GM19324 (cell line): ENCODE measurements around the gene BIN1.

Experiments
- ATAC-seq: cut with Tn5 transposase; IDR thresholded peaks from one replicate; pipeline ENCODE4 v1.9.1; 2021; ENCODE audit warnings: mild to moderate bottlenecking, moderate library complexity; ENCODE audit not compliant: unreplicated experiment, low FRiP score

The BIN1 gene

DNA sequence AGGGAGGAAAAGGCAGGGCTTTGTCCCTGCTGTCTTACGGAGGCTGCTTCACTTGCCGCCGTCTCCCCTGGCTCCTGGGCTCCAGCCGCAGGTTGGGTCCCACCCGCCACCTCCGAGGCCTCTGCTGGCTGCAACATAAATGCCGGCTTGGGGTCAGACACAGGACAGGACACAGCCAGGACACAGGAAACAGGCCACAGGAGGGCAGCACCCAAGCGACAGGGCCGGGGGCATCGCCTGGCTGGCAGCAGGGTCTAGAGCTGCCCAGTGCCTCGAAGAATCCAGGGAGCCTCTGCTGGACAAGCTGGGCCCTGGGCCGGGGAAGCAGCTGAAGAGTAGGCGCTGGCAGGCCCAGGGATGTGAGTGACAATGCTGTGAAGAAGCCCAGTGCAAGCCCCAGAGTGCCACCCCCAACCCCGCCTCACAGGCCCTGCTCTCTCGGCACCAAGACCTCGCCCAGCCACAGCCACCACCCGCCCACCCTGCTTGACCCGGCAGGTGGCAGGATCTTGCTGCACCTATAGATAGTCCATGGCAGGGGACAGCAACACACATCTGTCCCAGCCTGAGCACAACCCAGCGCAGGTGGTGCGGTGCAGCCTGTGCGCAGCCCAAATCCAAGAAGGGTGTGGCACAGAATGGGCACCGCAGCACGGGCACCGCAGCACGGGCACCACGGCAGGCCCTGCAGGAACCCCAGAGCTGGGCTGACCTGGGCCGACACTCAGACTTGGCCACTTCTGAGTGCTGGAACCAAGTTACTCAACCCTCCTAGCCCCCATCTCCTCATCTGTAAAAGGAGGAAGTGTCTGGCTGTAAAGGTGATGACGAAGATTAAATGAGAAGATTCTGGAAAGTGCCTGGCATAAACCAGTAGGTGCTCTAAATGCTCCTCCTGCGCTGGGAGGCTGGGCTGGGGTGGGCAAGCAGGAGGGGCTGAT, 55.6 kb downstream of the BIN1 start:
- ATAC-seq = no peak

DNA sequence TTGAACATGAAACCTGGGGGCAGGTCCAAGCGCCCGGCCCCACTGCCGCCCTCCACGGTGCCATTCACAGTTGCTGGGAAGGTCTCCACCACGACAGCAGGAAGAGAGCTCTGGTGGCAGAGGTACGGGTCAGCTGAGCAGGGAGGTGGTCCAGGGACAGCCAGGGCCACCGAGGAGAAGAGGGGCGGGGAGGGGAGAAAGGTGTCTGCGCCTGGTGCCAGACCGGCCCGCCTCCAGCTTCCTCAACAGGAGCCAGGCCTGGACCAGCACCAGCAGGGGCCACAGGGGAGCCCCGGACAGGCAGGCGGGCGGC, 56.2 kb downstream of the BIN1 start:
- no peak for ATAC-seq

DNA sequence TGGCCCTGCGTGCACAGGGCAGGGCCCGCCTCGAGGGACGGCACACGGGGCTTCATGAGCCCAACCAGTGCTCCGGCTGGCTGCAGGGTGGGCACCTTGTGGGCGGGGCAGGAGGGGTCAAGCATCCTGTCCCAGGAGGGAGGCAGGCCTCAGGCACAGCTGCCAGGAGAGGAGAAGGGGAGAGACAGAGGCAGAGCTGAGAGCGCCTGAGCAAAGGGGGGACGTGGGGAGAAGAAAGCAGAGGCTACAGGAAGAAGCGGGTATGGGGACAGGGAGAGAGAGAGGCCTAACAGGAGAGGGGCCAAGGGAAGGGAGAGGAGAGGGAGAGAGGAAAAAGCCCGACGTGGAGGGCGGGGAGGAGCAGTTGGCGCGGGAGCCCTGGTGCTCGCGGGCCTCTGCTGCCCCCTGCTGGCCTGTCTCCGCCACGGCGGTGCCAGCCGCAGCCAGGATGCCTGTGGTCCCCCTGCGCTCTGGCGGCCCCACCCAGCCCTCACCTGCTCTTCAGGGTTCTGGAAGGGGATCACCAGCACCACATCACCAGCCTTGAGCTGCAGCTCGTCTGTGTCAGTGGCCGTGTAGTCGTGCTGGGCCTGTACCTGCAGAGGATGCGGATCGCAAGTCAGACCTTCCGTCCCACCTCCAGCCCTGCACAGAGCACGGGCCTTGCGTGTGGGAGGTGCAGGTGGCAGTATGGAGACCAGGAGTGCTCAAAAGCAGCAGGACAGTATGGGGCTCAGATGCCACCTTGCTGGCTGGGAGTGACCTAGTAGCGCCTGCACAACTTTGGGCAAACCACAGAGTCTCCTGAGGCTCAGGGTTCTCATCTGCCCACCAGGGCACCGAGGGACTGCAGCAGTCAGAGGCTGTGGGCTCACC, 56.8 kb downstream of the BIN1 start:
- ATAC-seq = no peak

DNA sequence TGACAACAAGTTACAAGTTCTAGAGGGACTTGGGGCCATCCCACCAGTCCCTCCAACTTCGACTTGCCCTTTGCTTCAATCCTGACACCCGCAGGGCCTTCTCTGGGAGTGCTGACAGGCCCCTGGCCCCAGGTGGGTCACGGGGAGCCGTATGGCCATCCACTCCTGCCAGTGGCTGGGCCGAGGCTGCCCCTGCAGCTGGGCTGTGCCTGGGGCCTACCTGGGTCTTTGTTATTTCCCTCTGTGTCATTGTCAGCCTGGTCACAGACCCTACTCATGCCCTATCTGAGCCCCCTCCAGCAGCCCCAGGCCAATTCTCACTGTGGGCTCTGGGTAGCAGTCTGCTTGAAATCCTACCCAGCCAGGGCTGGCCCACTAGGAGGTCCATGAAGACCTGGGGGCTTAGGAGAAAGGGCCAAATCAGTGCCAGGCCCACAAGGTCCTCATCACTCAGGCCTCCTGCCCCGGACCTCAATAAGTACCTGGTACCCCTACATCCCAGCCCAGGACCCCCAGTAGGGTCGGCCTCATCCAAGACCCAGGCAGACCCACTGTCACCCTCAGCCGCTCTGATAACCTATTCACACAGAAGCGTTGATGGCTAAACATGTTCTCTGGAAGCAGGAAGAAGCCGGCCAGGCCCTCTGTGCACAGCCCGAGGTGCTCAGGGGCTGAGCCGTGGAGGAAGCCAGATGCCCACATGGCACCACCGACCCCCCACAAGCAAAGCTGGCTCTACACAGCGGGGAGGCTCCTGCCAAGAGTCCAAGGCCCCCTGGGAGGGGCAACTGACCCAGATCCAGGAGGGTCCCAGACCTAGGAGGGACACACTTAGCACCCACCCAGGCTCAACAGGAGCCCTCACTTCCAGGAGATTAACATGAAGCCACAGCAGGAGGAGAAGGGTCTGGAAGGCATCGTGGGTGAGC, 57.7 kb downstream of the BIN1 start:
- no peak for ATAC-seq

DNA sequence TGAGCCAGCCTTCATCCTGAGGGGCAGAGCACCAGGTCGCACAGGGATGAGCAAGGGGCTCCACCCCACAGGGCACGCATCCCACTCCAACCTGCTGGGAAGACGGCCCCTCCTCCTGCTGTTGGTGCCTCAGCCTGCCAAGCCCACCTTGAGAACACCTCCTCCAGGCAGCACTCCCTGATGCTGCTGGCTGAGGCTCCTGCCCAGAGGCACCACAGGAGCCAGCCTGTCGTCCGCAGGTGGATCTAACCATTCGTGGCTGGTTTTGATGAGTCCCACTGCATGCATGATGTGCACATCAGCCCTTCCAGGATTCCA, 58.4 kb downstream of the BIN1 start:
- ATAC-seq = no peak

DNA sequence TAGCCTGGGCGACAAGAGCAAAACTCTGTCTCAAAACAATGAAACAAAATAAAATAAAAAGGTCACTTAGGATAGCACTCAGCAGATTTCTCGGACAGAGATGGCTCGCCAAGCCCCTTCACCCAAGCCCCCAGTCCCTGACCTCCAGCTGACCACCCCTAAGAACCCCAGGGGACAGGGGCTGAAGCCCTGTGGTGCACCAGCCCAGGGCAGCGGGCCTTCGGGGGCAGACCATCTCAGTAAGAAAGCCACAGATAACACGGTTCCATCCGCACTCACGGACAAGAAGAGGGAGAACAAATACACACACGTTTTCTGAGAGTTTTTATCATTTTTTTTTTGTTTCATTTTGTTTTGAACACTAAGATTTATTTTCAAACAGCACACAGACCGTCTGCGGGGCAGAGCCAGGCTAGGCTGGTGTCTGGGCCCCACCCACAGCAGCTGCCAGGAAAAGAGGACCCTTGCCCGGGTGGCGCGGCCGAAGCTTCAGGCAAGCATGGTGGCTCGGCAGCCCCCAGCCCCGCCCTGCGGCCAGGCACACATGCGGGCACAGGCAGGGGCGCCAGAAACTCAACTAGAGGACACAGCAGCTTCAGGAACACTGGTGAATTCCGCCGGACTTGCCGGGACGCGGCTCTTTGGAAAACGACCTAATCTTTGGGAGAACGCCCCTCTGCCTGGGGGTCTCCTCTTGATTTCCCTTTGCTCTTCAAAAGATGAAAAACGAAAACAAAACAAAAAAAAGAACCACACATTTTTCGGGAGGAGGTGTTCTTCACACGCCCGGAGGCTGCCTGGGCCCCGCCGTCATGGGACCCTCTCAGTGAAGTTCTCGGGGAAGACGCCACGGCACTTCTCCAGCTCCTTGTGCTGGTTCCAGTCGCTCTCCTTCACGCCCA, 59.0 kb downstream of the BIN1 start:
- ATAC-seq = no peak

DNA sequence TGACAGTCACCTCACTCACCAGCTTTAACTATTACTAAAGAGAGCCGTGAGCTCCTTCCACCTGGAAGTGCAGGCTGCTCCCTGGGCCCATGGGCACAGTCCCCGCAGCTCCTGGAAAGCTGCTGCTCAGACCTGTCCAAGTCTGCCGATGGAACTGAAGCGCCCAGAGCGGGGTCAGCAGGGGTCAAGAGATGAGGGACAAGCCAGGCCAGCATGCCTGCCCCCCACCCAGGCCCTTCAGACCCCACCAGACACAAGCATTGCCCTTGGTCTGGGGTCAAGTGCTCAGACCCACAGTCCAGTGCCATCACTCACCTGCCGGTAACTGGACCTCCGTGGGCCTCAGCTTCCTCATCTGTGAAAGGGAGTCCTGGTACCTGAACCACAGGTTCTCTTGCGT, 59.9 kb downstream of the BIN1 start:
- no peak for ATAC-seq

DNA sequence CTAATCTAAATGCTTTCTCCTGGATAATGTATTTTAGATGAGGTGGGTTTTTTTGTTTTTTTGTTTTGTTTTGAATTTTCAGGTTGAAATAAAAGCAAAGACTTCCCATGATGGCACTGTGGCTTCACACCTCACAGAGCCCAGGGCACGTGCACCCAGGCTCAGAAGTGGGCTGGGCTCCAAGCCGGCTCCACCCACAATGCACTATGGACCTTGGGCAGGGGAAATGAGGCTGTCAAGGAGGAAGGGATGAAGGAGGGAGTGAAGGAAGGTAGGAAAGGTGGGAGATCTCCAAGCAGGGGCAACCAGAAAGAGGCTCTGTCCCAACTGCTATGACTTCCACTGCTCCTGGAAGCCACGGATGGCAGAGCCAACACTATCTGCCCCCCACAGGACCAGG, 60.4 kb downstream of the BIN1 start:
- ATAC-seq = no peak

DNA sequence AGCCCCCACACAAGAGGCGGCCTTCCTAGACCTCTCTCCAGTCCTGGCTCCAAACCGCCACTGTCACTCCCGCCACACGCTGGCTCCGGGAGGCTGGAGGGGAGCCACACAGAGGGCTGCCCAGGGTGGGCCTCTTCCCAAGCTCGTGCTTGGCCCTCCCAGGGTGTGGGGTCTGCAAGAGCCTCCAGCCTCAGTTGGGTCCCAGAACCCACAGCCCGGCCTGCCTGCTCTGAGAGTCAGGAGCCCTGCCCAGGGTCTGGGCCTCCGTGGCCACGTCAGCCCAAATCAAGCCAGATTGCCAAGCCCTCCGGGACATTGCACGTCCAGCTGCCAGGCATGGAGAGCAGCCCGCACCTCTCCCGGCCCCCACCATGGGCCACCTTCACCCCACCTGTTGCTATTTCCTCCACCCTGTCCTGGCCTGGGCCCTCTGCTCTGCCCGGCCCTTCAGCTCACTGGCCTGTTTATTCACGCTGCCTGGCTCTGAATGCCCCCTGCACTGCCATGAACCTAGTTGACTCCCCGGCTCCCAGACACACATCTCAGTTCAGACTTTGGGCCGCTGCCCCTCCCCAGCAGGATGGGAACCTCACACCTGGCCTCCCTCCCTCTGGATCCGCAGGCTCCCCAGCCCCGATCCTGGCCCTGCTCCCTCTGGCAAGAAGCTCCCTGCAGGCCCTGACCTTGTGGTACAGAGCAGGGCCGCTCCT, 61.0 kb downstream of the BIN1 start:
- no peak for ATAC-seq

DNA sequence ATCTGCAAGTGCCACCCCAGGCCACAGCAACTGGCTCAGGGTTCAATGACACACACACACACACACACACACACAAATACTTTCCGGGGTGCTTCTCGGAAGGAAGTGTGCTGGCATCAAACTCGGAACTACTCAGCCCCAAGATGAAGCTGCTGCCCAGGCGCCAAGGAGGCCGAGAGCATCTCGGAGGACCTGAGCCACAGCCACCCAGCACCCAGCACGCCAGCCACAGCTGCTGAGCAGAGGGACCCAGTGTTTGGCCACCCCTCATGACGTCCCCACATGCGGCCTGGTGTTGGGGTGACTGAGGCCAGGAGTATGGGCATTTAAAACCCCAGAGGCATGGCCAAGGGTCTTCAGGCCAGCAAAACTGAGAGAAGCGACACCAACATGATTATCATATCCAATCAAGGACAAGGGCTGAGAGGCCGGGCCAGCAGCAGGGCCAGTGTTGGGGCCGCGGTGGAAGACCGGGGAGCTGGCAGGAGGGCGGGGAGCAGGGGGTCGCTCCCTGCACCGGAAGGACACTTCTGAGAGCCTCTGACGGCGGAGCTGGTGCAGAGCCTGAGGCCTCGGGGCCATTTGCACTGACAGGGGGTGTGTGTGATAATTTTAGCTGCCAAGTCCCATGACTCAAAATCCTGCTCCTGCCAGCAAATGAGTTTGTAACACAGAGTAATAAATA, 61.8 kb downstream of the BIN1 start:
- ATAC-seq = no peak

DNA sequence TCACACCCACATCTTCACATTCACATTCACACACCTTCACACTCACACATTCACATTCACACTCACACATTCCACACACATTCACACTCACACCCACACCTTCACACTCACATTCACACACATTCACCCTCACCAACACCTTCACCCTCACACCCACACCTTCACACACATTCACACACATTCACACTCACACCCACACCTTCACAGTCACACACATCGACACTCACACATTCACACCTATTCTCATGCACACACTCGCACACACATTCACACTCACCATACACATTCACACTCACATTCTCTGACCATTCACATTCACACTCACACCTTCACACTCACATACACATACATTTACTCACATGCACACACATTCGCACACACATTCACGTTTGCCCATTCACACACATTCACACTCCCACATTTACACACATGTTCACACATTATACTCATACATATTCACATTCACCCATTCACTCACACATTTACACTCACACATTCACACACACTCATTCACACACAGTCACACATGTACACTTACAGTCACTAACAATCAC, 62.7 kb downstream of the BIN1 start:
- no peak for ATAC-seq

DNA sequence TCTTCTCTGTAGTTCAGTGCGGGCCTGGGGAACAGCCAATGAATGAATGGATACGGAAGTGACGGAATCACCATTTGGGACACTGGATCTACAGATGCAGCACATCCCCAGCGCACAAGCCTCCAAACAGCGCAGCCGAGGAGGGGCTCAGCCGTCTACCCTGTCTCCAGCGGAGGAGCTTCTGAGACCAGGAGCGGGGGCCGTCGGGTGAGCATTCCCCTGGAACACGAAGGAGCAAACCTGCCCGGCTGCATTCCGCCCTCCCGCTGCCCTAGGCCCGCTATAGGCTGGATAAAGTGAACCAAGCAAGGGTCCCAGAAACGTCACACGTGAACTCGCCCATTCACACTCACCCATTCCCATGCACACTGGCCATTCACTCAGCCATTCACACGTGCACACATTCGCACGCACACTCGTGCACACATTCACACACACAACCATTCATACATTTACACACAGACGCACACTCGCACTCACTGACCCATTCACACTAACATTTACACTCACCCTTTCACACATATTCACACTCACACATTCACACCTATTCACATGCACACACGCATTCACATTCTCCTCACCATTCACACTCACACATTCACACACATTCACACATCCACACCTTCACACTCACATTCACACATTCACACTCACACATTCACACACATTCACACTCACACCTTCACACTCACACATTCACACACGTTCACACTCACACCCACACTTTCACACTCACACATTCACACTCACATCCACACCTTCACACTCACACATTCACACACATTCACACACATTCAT, 63.4 kb downstream of the BIN1 start:
- no peak for ATAC-seq

DNA sequence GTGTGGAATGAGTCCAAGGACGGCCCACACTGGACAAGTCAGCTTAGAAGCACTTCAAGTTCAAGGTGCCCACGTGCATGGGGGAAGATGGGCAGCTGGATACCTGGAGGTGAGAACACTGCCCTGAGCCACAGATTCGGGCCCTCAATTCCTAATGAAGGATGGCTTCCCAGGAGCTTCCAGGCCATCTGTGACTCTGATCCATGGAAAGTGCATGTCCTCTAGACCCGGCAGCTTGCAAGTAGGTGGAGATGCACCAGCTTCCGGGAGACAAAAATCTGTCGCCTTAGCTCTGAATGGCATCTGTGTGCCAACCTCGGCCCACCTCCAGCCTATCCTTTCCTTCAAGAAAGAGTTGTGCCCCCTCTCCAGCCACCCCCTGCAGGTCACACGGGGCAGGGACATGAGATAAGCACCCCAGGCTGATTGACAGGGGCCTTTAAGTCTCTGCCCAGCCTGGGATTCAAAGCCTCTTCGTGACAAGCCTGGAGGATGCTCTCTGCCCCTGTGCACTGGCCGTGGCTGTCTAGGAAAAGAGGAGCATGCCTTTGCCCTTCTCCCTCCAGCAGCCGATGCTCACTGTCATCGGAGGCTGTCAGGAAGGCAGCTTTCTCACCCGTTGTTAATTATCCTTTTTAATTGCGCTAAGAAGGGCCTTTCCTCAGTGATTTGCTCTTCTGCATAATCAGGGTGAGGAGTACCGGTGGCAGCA, 65.5 kb downstream of the BIN1 start:
- ATAC-seq = no peak

DNA sequence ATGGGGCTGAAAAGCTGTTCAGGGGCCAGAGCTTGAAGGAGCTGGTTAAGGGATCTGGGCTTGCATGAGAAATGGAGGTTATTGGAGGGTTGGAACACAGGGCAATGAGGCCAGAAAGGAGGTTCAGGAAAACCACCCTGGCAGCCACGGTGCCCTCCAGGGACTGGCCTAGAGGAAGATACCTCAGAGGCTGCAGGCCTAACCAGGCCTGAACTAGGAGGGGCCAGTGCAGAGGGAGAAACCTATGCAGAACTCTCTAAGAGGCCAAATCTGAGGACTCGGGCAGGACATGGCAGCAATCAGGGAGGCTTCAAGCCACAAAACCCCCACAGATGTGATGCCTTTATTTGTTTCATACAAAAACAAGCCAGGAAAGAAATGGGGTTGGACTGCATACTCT, 66.8 kb downstream of the BIN1 start:
- ATAC-seq = no peak

DNA sequence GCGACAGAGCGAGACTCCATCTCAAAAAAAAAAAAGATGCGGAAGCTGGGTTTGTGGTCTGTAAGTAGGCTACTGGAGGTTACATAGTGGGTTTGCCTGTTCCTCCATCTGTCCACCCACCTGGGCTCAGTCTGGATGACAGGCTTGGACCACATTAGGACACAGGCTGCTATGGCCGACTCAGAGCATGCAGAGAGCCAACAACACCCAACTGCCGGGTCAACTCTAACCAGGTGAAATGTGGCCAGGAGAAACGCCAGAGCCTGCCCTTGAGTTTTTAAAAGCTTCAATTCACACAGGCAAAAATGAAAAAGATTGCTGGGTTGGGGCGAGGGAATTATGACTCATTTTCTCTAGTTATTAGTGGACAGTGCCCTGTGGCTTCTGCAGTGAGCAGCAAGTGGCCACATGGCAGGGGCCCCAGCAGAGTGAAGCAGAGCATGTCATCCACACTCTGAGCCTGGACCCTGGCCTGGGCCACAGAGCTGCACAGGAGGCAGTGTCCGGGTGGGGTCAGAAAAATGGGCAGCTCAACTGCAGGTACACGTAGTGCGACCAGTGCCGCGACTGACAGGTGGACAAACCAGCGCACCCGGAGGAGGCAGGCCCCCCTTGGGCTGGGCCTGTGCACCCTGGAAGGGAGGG, 67.4 kb downstream of the BIN1 start:
- ATAC-seq = no peak

DNA sequence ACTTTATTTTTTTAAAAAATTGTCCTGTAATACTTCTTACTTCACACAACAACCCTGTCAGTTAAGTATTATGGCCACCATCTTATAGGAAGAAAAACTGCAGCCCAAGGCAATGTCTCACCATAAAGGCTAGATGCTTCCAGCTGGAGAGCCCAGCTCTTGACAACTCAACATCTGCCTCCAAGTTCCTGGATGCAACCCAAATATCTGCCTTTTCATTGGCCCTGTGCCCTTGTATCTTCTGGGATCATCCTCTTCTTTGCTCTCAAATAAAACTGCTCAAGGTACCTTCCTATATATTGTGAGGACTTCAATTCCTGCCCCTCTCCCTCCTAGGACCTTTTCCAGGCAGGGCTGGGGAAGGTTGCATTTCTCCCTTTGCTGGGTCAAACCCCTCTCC, 69.5 kb downstream of the BIN1 start:
- ATAC-seq = no peak
